ENCODE measurements around the gene NXPE3. TPM values are rescaled to one million over a fixed set of nuclear protein-coding genes. Genes with fewer than 3 reads are reported as not detected.

NXPE3 gene
- total and polyA plus RNA-seq, 9 donors, result 5.6 to 16.4 (median 13.1) TPM

DNA sequence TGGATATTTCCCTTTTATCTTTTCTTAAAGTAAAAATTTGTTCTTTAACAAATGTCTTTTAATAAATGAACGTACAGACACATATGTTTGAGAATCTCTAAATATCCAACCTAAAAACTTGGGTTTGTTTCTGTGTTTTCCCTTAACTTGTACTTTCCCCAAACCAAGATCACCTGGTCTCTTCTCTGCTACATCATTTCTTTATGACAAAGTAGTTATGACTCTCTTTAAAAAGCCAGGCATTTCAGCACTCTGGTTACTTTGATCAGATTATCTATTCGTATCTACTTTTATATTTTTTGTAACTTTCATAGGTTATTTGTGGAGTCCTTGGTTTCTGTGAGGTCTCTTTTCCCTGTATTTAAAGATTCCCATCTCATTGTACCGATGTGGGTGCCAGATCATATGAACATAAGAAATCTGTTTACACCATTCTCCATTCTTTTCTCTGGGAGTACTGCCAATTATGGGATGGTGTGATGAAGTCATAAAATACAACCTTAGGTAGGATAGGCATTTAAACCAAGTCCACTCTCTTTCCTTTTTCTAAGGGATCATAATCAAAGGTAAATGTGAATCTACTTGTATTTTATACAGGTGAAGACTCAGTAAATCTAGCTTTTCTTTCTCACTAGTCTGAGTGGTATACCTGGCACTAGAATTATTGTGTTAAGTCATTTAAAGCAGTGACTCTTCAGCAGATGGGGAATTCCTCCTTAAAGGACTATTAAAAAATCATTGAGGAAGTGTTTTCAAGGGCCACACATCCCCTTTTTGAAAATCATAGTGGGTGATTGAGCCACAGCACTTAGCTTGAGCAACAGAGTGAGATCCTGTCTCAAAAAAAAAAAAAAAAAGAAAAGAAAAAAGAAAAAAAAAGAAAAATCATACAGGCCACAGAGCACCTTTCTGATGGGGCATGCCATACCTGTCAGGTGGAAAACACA, 57.9 kb downstream of the NXPE3 start:
- Histone ChIP-seq H3K27me3 (no peaks in the 10 kb centered on the region), H3K27ac (no peak overlapping the region), H3K36me3 (no peaks in the 10 kb centered on the region), H3K4me3 (no peak overlapping the region), H3K9me3 (no peaks in the 10 kb centered on the region), H3K4me1 (ENCODE audit: insufficient read depth) (no peaks in the 10 kb centered on the region)
- intact Hi-C loops (cut with DNase I), result no loop called here
- TF ChIP-seq EP300 (IDR thresholded peaks at IDR 0.05) (no peak), POLR2A (IDR thresholded peaks at IDR 0.05) (no peak)
- TF ChIP-seq, protein P1, sequence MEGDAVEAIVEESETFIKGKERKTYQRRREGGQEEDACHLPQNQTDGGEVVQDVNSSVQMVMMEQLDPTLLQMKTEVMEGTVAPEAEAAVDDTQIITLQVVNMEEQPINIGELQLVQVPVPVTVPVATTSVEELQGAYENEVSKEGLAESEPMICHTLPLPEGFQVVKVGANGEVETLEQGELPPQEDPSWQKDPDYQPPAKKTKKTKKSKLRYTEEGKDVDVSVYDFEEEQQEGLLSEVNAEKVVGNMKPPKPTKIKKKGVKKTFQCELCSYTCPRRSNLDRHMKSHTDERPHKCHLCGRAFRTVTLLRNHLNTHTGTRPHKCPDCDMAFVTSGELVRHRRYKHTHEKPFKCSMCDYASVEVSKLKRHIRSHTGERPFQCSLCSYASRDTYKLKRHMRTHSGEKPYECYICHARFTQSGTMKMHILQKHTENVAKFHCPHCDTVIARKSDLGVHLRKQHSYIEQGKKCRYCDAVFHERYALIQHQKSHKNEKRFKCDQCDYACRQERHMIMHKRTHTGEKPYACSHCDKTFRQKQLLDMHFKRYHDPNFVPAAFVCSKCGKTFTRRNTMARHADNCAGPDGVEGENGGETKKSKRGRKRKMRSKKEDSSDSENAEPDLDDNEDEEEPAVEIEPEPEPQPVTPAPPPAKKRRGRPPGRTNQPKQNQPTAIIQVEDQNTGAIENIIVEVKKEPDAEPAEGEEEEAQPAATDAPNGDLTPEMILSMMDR (IDR thresholded peaks at IDR 0.05), result no peak
- 50 to 56% (median 56%) methylated on average over 3 of the region's 3 CpGs for WGBS, 3 donors
- DNase-seq, result no peak

GRCh38 chr3:101838691-101839090, 59.7 kb downstream of the NXPE3 start:
- no peak overlapping the region for H3K4me3 ChIP-seq
- intact Hi-C loops (cut with DNase I), result no loop called here
- DNase-seq, result no peak
- H3K27me3 ChIP-seq, result no peaks in the 10 kb centered on the region
- WGBS, 3 donors, result 91 to 97% (median 96%) methylated on average over 2 of the region's 2 CpGs
- no peaks in the 10 kb centered on the region for H3K4me1 ChIP-seq (ENCODE audit: insufficient read depth)
- H3K27ac ChIP-seq, result no peak overlapping the region
- no peaks in the 10 kb centered on the region for H3K9me3 ChIP-seq
- H3K36me3 ChIP-seq, result no peaks in the 10 kb centered on the region
- TF ChIP-seq, protein P1 (IDR thresholded peaks at IDR 0.05), result no peak
- TF ChIP-seq EP300 (IDR thresholded peaks at IDR 0.05), result no peak
- no peak for TF ChIP-seq POLR2A (IDR thresholded peaks at IDR 0.05)

DNA sequence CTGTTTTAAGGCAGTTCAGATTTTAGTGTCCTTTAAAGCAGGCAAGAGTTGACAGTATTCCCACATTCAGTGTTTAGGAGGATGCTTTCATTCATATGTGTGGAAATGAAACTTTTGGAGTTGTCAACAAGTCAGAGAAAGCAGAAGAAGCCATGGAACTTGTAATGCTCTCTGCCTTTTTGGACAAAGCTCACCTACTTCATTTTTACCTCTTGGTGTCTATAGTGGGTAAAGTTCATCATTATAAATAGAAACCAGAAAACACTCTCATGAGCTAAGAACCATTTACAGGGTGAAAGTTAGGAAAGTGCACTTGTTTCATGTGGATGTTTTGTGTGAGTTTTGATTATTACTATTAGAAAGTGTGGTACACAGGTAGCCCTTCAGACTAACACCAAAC, 61.1 kb downstream of the NXPE3 start:
- Histone ChIP-seq H3K9me3 (no peaks in the 10 kb centered on the region), H3K36me3 (no peaks in the 10 kb centered on the region), H3K4me1 (ENCODE audit: insufficient read depth) (no peaks in the 10 kb centered on the region), H3K27ac (no peak overlapping the region), H3K27me3 (no peaks in the 10 kb centered on the region), H3K4me3 (no peak overlapping the region)
- intact Hi-C loops (cut with DNase I), result no loop called here
- DNase-seq, result no peak
- TF ChIP-seq POLR2A (IDR thresholded peaks at IDR 0.05) (no peak), EP300 (IDR thresholded peaks at IDR 0.05) (no peak)
- TF ChIP-seq, protein P1 (IDR thresholded peaks at IDR 0.05), result no peak

GRCh38 chr3:101842245-101842934, 63.4 kb downstream of the NXPE3 start:
- H3K27ac ChIP-seq, result no peak overlapping the region
- no peaks in the 10 kb centered on the region for H3K27me3 ChIP-seq
- intact Hi-C loops (cut with DNase I), result no loop called here
- TF ChIP-seq, protein P1 (IDR thresholded peaks at IDR 0.05), result no peak
- TF ChIP-seq POLR2A (IDR thresholded peaks at IDR 0.05), result no peak
- no peak for TF ChIP-seq EP300 (IDR thresholded peaks at IDR 0.05)
- no peaks in the 10 kb centered on the region for H3K4me1 ChIP-seq (ENCODE audit: insufficient read depth)
- H3K4me3 ChIP-seq, result no peak overlapping the region
- WGBS, 3 donors, result 64 to 73% (median 65%) methylated on average over 2 of the region's 2 CpGs
- H3K9me3 ChIP-seq, result no peaks in the 10 kb centered on the region
- no peak for DNase-seq
- no peaks in the 10 kb centered on the region for H3K36me3 ChIP-seq
